ENCODE results near the gene ERCC1.

DNA sequence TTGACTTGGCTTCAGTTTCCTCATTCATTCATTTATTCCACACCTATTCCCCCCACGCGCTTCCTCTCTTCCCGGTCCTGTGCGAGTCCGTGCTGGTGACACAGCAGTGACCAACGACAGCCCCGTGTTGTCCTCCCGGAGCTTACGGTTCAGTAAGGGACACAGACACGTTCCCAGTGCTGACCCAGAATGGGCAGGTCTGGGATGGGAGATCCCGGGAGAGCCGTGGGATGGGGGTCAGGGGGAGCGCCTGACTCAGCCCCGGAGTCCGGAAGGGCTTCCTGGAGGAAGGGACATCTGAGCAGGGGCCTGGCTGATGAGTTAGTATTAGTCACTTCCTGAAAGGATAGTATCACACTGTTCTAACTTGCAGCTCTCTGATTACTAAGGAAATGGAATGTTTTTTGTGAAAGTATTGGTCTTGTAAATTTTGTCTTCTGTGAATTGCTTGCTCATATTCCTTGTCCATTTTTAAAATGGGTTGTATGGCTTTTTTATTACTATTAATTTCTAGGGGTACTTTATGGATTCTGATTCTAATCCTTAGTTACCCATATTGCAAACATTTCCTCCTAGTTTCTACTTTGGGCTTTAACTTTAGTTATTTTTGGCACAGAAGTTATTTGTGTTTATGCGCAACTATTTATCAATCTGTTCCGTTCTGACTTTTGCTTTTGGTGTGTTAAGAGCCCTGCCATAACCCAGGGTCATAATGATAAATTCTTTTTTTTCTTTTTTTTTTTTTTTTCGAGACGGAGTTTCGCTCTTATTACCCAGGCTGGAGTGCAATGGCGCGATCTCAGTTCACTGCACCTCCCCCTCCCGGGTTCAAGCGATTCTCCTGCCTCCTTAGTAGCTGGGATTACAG is 708 bp upstream of the ERCC1 start:
- TF ChIP-seq POLR2A (IDR thresholded peaks at IDR 0.05), result no peak
- TF ChIP-seq, protein P1, sequence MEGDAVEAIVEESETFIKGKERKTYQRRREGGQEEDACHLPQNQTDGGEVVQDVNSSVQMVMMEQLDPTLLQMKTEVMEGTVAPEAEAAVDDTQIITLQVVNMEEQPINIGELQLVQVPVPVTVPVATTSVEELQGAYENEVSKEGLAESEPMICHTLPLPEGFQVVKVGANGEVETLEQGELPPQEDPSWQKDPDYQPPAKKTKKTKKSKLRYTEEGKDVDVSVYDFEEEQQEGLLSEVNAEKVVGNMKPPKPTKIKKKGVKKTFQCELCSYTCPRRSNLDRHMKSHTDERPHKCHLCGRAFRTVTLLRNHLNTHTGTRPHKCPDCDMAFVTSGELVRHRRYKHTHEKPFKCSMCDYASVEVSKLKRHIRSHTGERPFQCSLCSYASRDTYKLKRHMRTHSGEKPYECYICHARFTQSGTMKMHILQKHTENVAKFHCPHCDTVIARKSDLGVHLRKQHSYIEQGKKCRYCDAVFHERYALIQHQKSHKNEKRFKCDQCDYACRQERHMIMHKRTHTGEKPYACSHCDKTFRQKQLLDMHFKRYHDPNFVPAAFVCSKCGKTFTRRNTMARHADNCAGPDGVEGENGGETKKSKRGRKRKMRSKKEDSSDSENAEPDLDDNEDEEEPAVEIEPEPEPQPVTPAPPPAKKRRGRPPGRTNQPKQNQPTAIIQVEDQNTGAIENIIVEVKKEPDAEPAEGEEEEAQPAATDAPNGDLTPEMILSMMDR (IDR thresholded peaks at IDR 0.05), result no peak
